Mesothelial cell of epicardium (in vitro differentiated cells): ENCODE results near the gene RAPGEF1. TPM values are rescaled to one million over a fixed set of nuclear protein-coding genes. Genes with fewer than 3 reads are reported as not detected.
"Not testable (repeated sequence)": the region's sequence is repeated elsewhere in the genome, so short reads cannot be mapped to it uniquely, and the experiment has no call there.

Experiments used
- DNase-seq, 2 experiments: peaks; one replicate each; pipeline ENCODE4 v3.0.0; 2021; ENCODE audit warnings: low spot score in 2 of 2; ENCODE audit not compliant: unreplicated experiment in 2 of 2
- H3K27ac Mint-ChIP-seq: 2 replicates; pipeline ENCODE4 v1.8.0; 2021; ENCODE audit warnings: mixed read lengths
- H3K27me3 Mint-ChIP-seq: 2 replicates; pipeline ENCODE4 v1.8.0; 2021; ENCODE audit warnings: low read depth, mixed read lengths
- H3K36me3 Mint-ChIP-seq: 2 replicates; pipeline ENCODE4 v1.8.0; 2021; ENCODE audit warnings: mixed read lengths
- H3K4me1 Mint-ChIP-seq: 2 replicates; pipeline ENCODE4 v1.8.0; 2021; ENCODE audit warnings: mixed read lengths
- H3K4me3 Mint-ChIP-seq: 2 replicates; pipeline ENCODE4 v1.8.0; 2021; ENCODE audit warnings: mild to moderate bottlenecking, moderate library complexity, mixed read lengths
- H3K9me3 Mint-ChIP-seq: 2 replicates; pipeline ENCODE4 v1.8.0; 2021; ENCODE audit warnings: mixed read lengths
- total RNA-seq: library from RNA; stranded (reverse); gene quantifications from 3 replicates; pipeline ENCODE4 v1.2.1, GENCODE V29; 2021
- TF ChIP-seq, protein P1 (sequence below): fragments of 200-600 bp; sonication (generic); IDR thresholded peaks from one replicate; pipeline ENCODE4 v1.5.0; 2021; ENCODE audit warnings: antibody characterized with exemption; ENCODE audit not compliant: unreplicated experiment

RAPGEF1 gene
- total RNA-seq, 1 donor from 2014 or later: 50.4 TPM

- peaks cover 50% of the 10 kb centered on the region for H3K27me3 Mint-ChIP-seq
- H3K4me1 Mint-ChIP-seq: no peaks in the 10 kb centered on the region
- no peak overlapping the region for H3K4me3 Mint-ChIP-seq
- peaks cover 8% of the 10 kb centered on the region for H3K9me3 Mint-ChIP-seq
- no peak for DNase-seq
- no peak overlapping the region for H3K27ac Mint-ChIP-seq
- TF ChIP-seq, protein P1, sequence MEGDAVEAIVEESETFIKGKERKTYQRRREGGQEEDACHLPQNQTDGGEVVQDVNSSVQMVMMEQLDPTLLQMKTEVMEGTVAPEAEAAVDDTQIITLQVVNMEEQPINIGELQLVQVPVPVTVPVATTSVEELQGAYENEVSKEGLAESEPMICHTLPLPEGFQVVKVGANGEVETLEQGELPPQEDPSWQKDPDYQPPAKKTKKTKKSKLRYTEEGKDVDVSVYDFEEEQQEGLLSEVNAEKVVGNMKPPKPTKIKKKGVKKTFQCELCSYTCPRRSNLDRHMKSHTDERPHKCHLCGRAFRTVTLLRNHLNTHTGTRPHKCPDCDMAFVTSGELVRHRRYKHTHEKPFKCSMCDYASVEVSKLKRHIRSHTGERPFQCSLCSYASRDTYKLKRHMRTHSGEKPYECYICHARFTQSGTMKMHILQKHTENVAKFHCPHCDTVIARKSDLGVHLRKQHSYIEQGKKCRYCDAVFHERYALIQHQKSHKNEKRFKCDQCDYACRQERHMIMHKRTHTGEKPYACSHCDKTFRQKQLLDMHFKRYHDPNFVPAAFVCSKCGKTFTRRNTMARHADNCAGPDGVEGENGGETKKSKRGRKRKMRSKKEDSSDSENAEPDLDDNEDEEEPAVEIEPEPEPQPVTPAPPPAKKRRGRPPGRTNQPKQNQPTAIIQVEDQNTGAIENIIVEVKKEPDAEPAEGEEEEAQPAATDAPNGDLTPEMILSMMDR: no peak
- peaks cover 3% of the 10 kb centered on the region for H3K36me3 Mint-ChIP-seq
These were observed 183.8 kb downstream of the RAPGEF1 start for GRCh38 chr9:131555841-131556673.

- Mint-ChIP-seq H3K36me3 (peaks cover 3% of the 10 kb centered on the region), H3K27me3 (peaks cover 51% of the 10 kb centered on the region), H3K4me1 (no peaks in the 10 kb centered on the region), H3K9me3 (peaks cover 4% of the 10 kb centered on the region), H3K4me3 (peak overlapping the region; percentile 43), H3K27ac (no peak overlapping the region)
- TF ChIP-seq, protein P1: no peak
- DNase-seq: no peak
These were observed 185.0 kb downstream of the RAPGEF1 start for GRCh38 chr9:131554843-131555351.

DNA sequence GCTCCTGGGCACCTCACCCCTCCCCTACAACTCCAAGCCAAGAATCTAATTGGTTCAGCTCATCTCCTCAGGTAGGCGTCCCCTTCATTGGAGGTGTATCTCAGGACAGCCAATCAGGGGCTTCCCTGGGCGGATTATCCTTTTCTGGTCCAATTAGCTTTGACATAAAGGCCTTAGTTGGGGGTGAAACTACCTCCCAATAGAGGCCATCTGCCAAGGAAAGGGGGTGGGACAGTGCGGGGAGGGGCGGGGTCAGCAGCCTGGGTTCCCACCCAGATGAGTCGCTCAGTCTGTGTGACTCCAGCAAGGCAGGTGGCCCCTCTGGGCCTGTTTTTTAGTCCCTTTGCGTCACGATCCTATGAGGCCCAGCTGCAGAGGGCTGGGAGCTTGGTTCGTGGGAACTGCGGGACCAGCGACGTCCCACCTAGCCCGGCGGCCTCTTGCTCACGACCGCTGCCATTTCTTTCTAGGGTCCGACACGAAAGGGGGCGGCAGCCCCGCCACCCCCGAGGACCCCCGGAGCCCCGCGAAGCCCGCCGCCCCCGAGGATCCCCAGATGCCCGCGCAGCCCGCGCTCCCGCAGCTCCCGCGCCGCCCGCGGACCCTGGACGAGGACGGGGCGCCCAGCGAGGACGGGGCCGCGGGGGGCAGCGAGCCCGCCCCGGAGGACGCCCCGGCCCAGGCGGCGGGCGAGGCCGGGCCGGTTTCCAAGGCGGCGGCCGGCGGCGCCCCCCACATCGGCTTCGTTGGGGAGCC is 185.6 kb downstream of the RAPGEF1 start:
- Mint-ChIP-seq H3K27me3 (peaks cover 55% of the 10 kb centered on the region), H3K4me3 (no peak overlapping the region), H3K9me3 (no peaks in the 10 kb centered on the region), H3K4me1 (no peaks in the 10 kb centered on the region), H3K27ac (no peak overlapping the region), H3K36me3 (no peaks in the 10 kb centered on the region)
- DNase-seq: no peak
- TF ChIP-seq, protein P1: no peak

GRCh38 chr9:131552030-131552429 is 187.8 kb downstream of the RAPGEF1 start:
- Mint-ChIP-seq H3K4me1 (no peaks in the 10 kb centered on the region), H3K9me3 (no peaks in the 10 kb centered on the region), H3K27me3 (peaks cover 69% of the 10 kb centered on the region), H3K36me3 (no peaks in the 10 kb centered on the region), H3K4me3 (no peak overlapping the region), H3K27ac (no peak overlapping the region)
- no peak for DNase-seq
- TF ChIP-seq, protein P1: no peak

- peaks cover 56% of the 10 kb centered on the region for H3K27me3 Mint-ChIP-seq
- not testable (repeated sequence) for H3K9me3 Mint-ChIP-seq, H3K4me3 Mint-ChIP-seq, H3K4me1 Mint-ChIP-seq, DNase-seq, H3K27ac Mint-ChIP-seq, H3K36me3 Mint-ChIP-seq
These were observed 189.4 kb downstream of the RAPGEF1 start for GRCh38 chr9:131550465-131550864.

GRCh38 chr9:131549186-131549585 is 190.7 kb downstream of the RAPGEF1 start:
- H3K4me1 Mint-ChIP-seq, DNase-seq, H3K9me3 Mint-ChIP-seq, H3K36me3 Mint-ChIP-seq, H3K4me3 Mint-ChIP-seq, H3K27ac Mint-ChIP-seq: not testable (repeated sequence)
- peaks cover 49% of the 10 kb centered on the region for H3K27me3 Mint-ChIP-seq
